Gastroesophageal sphincter (tissue), 3 donors: ENCODE data around the gene DOP1B.

Experiments used
- EP300 ChIP-seq: sonication (generic); formaldehyde crosslinking; IDR thresholded peaks from one replicate; pipeline ENCODE4 v1.6.1; 2017; ENCODE audit warnings: antibody characterized with exemption, mild to moderate bottlenecking
- POLR2A ChIP-seq, 2 donors: fragments of 450-650 bp; IDR thresholded peaks; one replicate each; pipeline ENCODE4 v1.6.1; 2017; ENCODE audit warnings: antibody characterized with exemption in 2 of 2, mild to moderate bottlenecking in 2 of 2, moderate library complexity in 1 of 2
- TF ChIP-seq, protein P1 (sequence below), 4 experiments: fragments of 200-600 bp in 2 of 4; fragments of 450-650 bp in 2 of 4; sonication (generic) in 1 of 4; IDR thresholded peaks; one replicate each; pipeline ENCODE4 v1.5.1; 2017 to 2019; ENCODE audit warnings: antibody characterized with exemption in 4 of 4, mild to moderate bottlenecking in 2 of 4, moderate library complexity in 2 of 4

DNA sequence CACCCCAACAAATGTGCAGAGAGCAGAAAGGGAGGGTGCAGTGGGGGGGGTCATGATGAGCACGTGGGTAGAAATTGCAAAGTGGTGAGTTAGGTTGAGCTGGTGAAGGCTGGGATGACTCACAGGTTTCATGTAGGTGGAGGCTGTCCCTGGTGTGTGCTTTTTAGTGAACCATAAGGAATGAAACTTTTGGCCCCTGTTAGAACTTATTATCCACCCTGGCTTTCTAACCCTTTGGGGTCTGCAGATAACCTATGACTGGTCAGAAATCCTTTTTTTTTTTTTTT is 46.9 kb downstream of the DOP1B start:
- TF ChIP-seq, protein P1, sequence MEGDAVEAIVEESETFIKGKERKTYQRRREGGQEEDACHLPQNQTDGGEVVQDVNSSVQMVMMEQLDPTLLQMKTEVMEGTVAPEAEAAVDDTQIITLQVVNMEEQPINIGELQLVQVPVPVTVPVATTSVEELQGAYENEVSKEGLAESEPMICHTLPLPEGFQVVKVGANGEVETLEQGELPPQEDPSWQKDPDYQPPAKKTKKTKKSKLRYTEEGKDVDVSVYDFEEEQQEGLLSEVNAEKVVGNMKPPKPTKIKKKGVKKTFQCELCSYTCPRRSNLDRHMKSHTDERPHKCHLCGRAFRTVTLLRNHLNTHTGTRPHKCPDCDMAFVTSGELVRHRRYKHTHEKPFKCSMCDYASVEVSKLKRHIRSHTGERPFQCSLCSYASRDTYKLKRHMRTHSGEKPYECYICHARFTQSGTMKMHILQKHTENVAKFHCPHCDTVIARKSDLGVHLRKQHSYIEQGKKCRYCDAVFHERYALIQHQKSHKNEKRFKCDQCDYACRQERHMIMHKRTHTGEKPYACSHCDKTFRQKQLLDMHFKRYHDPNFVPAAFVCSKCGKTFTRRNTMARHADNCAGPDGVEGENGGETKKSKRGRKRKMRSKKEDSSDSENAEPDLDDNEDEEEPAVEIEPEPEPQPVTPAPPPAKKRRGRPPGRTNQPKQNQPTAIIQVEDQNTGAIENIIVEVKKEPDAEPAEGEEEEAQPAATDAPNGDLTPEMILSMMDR (IDR thresholded peaks at IDR 0.05) = no peak
- no peak for TF ChIP-seq EP300
- TF ChIP-seq POLR2A (IDR thresholded peaks at IDR 0.05) = no peak
